SK-N-SH treated with all-trans-retinoic acid at 6 μM for 48 hours (cell line): ENCODE results near the gene ADSS1.

Source experiments
- CREB5 ChIP-seq: fragments of 250-450 bp; sonication (Bioruptor Pico); IDR thresholded peaks from 2 replicates; pipeline ENCODE4 v1.5.1; 2020; ENCODE audit warnings: low read depth, mild to moderate bottlenecking, moderate library complexity
- ISL1 ChIP-seq: fragments of 250-450 bp; sonication (Bioruptor Pico); IDR thresholded peaks from 2 replicates; pipeline ENCODE4 v2.1.2; 2022; ENCODE audit warnings: mild to moderate bottlenecking, moderate library complexity
- PATZ1 ChIP-seq: fragments of 250-450 bp; sonication (Bioruptor Pico); IDR thresholded peaks from 2 replicates; pipeline ENCODE4 v1.8.0; 2020; ENCODE audit warnings: mild to moderate bottlenecking, moderate library complexity, borderline replicate concordance
- PPARA ChIP-seq: fragments of 250-450 bp; sonication (Bioruptor Pico); IDR thresholded peaks from 2 replicates; pipeline ENCODE4 v1.5.0; 2020; ENCODE audit warnings: mild to moderate bottlenecking, borderline replicate concordance
- RARB ChIP-seq: fragments of 250-450 bp; sonication (Bioruptor Pico); IDR thresholded peaks from 2 replicates; pipeline ENCODE4 v1.8.0; 2021; ENCODE audit warnings: mild to moderate bottlenecking, moderate library complexity
- SNAI2 ChIP-seq: fragments of 250-450 bp; sonication (Bioruptor Pico); IDR thresholded peaks from 2 replicates; pipeline ENCODE4 v1.5.0; 2020; ENCODE audit warnings: mild to moderate bottlenecking, moderate library complexity
- ZFP3 ChIP-seq: fragments of 250-450 bp; sonication (Bioruptor Pico); IDR thresholded peaks from 2 replicates; pipeline ENCODE4 v1.5.0; 2020; ENCODE audit warnings: mild to moderate bottlenecking, moderate library complexity
- ZFP30 ChIP-seq: fragments of 450-650 bp; formaldehyde crosslinking; IDR thresholded peaks from 2 replicates; pipeline ENCODE4 v1.5.0; 2022; ENCODE audit warnings: mild to moderate bottlenecking, moderate library complexity
- ZNF565 ChIP-seq: fragments of 450-650 bp; formaldehyde crosslinking; conservative IDR thresholded peaks from 2 replicates; pipeline ENCODE4 v1.5.0; 2020; ENCODE audit warnings: low read depth, mild to moderate bottlenecking, moderate library complexity
- TF ChIP-seq, protein P1 (sequence below): fragments of 250-450 bp; sonication (Bioruptor Pico); IDR thresholded peaks from 2 replicates; pipeline ENCODE4 v1.8.0; 2021; ENCODE audit warnings: low read depth, mild to moderate bottlenecking, moderate library complexity, borderline replicate concordance
- TF ChIP-seq, protein P2 (sequence below): fragments of 250-450 bp; sonication (Bioruptor Pico); IDR thresholded peaks from 2 replicates; pipeline ENCODE4 v1.5.1; 2021; ENCODE audit warnings: mild to moderate bottlenecking, moderate library complexity

DNA sequence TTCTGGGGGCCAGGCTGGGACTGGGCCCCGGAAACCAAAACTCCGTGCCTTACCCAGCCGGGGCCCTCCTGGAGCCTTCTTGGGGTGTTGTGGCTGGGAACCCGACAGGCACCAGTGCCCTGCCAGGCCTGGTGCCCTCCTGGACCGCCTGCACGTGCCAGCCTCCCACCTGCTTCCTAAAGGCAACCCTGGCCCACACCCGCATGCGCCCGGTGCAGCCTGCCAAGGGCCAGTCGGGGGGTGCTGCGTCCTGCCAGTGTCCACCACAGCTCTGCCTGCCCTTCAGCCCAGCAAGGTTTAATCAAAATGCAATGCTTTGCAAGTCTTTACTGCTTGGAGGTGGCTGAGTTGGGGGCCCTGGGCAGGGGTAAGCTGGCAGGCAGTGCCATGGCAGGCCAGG is 5.2 kb upstream of the ADSS1 start:
- TF ChIP-seq SNAI2 (CRISPR knock-in tag) (no peak), ISL1 (CRISPR knock-in tag) (no peak), PATZ1 (CRISPR knock-in tag) (no peak), ZNF565 (no peak), RARB (CRISPR knock-in tag) (no peak), PPARA (CRISPR knock-in tag) (no peak), ZFP3 (CRISPR knock-in tag) (no peak), CREB5 (CRISPR knock-in tag) (no peak), ZFP30 (CRISPR knock-in tag) (no peak)
- TF ChIP-seq, protein P1, sequence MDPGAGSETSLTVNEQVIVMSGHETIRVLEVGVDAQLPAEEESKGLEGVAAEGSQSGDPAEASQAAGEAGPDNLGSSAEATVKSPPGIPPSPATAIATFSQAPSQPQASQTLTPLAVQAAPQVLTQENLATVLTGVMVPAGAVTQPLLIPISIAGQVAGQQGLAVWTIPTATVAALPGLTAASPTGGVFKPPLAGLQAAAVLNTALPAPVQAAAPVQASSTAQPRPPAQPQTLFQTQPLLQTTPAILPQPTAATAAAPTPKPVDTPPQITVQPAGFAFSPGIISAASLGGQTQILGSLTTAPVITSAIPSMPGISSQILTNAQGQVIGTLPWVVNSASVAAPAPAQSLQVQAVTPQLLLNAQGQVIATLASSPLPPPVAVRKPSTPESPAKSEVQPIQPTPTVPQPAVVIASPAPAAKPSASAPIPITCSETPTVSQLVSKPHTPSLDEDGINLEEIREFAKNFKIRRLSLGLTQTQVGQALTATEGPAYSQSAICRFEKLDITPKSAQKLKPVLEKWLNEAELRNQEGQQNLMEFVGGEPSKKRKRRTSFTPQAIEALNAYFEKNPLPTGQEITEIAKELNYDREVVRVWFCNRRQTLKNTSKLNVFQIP: no peak
- TF ChIP-seq, protein P2, sequence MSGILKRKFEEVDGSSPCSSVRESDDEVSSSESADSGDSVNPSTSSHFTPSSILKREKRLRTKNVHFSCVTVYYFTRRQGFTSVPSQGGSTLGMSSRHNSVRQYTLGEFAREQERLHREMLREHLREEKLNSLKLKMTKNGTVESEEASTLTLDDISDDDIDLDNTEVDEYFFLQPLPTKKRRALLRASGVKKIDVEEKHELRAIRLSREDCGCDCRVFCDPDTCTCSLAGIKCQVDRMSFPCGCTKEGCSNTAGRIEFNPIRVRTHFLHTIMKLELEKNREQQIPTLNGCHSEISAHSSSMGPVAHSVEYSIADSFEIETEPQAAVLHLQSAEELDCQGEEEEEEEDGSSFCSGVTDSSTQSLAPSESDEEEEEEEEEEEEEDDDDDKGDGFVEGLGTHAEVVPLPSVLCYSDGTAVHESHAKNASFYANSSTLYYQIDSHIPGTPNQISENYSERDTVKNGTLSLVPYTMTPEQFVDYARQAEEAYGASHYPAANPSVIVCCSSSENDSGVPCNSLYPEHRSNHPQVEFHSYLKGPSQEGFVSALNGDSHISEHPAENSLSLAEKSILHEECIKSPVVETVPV: no peak
